K562 (cell line): ENCODE results near the gene JPH3. TPM values are rescaled to one million over a fixed set of nuclear protein-coding genes. Genes with fewer than 3 reads are reported as not detected.

Source experiments
- ARID1B ChIP-seq: fragments of 450-650 bp; IDR thresholded peaks from 2 replicates; pipeline ENCODE4 v1.6.1; 2016; ENCODE audit warnings: antibody characterized with exemption, mild to moderate bottlenecking, inconsistent platforms
- BHLHE40 ChIP-seq: IDR thresholded peaks from 2 replicates; pipeline ENCODE4 v1.6.1; 2011; ENCODE audit warnings: low read length, improper control_type of control experiment
- COPS2 ChIP-seq: fragments of 450-650 bp; conservative IDR thresholded peaks from 2 replicates; pipeline ENCODE4 v1.6.1; 2016; ENCODE audit warnings: mild to moderate bottlenecking, moderate library complexity
- CTBP1 ChIP-seq: fragments of 450-650 bp; IDR thresholded peaks from 2 replicates; pipeline ENCODE4 v1.6.1; 2016; ENCODE audit warnings: borderline replicate concordance
- CXXC5 ChIP-seq: fragments of 250-450 bp; sonication (Bioruptor Pico); IDR thresholded peaks from 2 replicates; pipeline ENCODE4 v1.8.0; 2022; ENCODE audit warnings: inconsistent platforms, mild to moderate bottlenecking, moderate library complexity
- ELF2 ChIP-seq: fragments of 250-450 bp; sonication (Bioruptor Pico); IDR thresholded peaks from 2 replicates; pipeline ENCODE4 v1.5.0; 2021; ENCODE audit warnings: mild to moderate bottlenecking
- ERF ChIP-seq: fragments of 450-650 bp; formaldehyde crosslinking; IDR thresholded peaks from 2 replicates; pipeline ENCODE4 v1.4.0; 2020; ENCODE audit warnings: mild to moderate bottlenecking, mixed read lengths
- FOXA3 ChIP-seq, 2 experiments: fragments of 450-650 bp in 1 of 2; sonication (generic) in 1 of 2; formaldehyde crosslinking; IDR thresholded peaks in 1 of 2; conservative IDR thresholded peaks in 1 of 2; 2 replicates each; pipeline versions ENCODE4 v1.4.0 to v1.8.0; 2020 to 2022; ENCODE audit warnings: mild to moderate bottlenecking in 2 of 2, missing genetic modification reagents in 1 of 2
- FOXJ2 ChIP-seq: fragments of 200-800 bp; sonication (Bioruptor generic); IDR thresholded peaks from 2 replicates; pipeline ENCODE4 v1.6.1; 2016; ENCODE audit warnings: missing genetic modification characterization, missing compliant biosample characterization
- HDAC8 ChIP-seq: fragments of 450-650 bp; IDR thresholded peaks from 2 replicates; pipeline ENCODE4 v1.6.1; 2016; ENCODE audit warnings: mild to moderate bottlenecking, missing genetic modification characterization, moderate library complexity, missing compliant biosample characterization
- MAFK ChIP-seq: IDR thresholded peaks from 2 replicates; pipeline ENCODE4 v1.6.1; 2011; ENCODE audit warnings: low read length, improper control_type of control experiment
- PHF21A ChIP-seq: fragments of 450-650 bp; IDR thresholded peaks from 2 replicates; pipeline ENCODE4 v1.6.1; 2017; ENCODE audit warnings: low read depth, borderline replicate concordance
- POLR2A ChIP-seq: fragments of 450-650 bp; conservative IDR thresholded peaks from 2 replicates; pipeline ENCODE4 v1.6.1; 2016
- SAFB2 ChIP-seq: fragments of 200-400 bp; formaldehyde crosslinking; IDR thresholded peaks from 2 replicates; pipeline ENCODE4 v1.6.1; 2018; ENCODE audit warnings: borderline replicate concordance, low read length, low read depth, moderate library complexity; ENCODE audit not compliant: severe bottlenecking
- SMC3 ChIP-seq: conservative IDR thresholded peaks from 2 replicates; pipeline ENCODE4 v1.6.1; 2011; ENCODE audit warnings: low read depth, low read length, improper control_type of control experiment; ENCODE audit not compliant: insufficient read depth
- SNIP1 ChIP-seq: fragments of 450-650 bp; IDR thresholded peaks from 2 replicates; pipeline ENCODE4 v1.7.1; 2017; ENCODE audit warnings: low read depth, mild to moderate bottlenecking
- SOX6 ChIP-seq: fragments of 450-650 bp; IDR thresholded peaks from 2 replicates; pipeline ENCODE4 v1.6.1; 2014; ENCODE audit warnings: mild to moderate bottlenecking
- STAT5A ChIP-seq: IDR thresholded peaks from 2 replicates; pipeline ENCODE4 v1.6.1; 2012; ENCODE audit warnings: low read length, inconsistent platforms, borderline replicate concordance
- ZBED1 ChIP-seq: IDR thresholded peaks from 2 replicates; pipeline ENCODE4 v1.6.1; 2014
- ZEB2 ChIP-seq: fragments of 450-650 bp; IDR thresholded peaks from 2 replicates; pipeline ENCODE4 v1.6.1; 2016
- ZKSCAN3 ChIP-seq: fragments of 250-450 bp; sonication (Bioruptor Pico); IDR thresholded peaks from 2 replicates; pipeline ENCODE4 v1.4.0; 2020
- ZNF586 ChIP-seq: fragments of 450-650 bp; formaldehyde crosslinking; conservative IDR thresholded peaks from 2 replicates; pipeline ENCODE4 v1.4.0; 2020; ENCODE audit warnings: mild to moderate bottlenecking, moderate library complexity
- ZNF668 ChIP-seq: fragments of 250-450 bp; sonication (Bioruptor Pico); IDR thresholded peaks from 2 replicates; pipeline ENCODE4 v1.8.0; 2022; ENCODE audit warnings: mild to moderate bottlenecking, inconsistent platforms
- ZNF780A ChIP-seq: fragments of 250-450 bp; sonication (Bioruptor Pico); IDR thresholded peaks from 2 replicates; pipeline ENCODE4 v1.5.0; 2021; ENCODE audit warnings: mild to moderate bottlenecking
- polyA plus RNA-seq, 8 experiments: library from polyadenylated mRNA; depleted of rRNA in 4 of 8; stranded (reverse) in 5 of 8; unstranded in 3 of 8; fragments of >200 nt; fragmentation: Nextera tagmentation in 2 of 8; fragmentation: Illumina TruSeq in 1 of 8; extraction: Ambion mirVana in 2 of 8; extraction: Trizol in 1 of 8; gene quantifications; 2 replicates each; pipeline versions ENCODE4 v1.2.1 to v1.2.3, GENCODE V29; 2011 to 2014; ENCODE audit warnings: inconsistent platforms in 1 of 8, missing spikeins in 1 of 8
- total RNA-seq, 7 experiments: library from RNA; depleted of rRNA in 6 of 7; stranded (reverse); fragments of >200 nt in 6 of 7; fragmentation: Illumina TruSeq in 2 of 7; extraction: Trizol in 2 of 7; gene quantifications; 2 replicates each; pipeline versions ENCODE4 v1.2.1 to v1.2.3, GENCODE V29; 2011 to 2021; ENCODE audit warnings: low replicate concordance in 1 of 7
- TF ChIP-seq, protein P1 (sequence below), 2 experiments: IDR thresholded peaks; 2 replicates each; pipeline ENCODE4 v1.6.1; 2011; ENCODE audit warnings: borderline replicate concordance in 1 of 2, control low read depth in 1 of 2, low read depth in 1 of 2, low read length in 1 of 2, mild to moderate bottlenecking in 1 of 2, mixed read lengths in 1 of 2, moderate library complexity in 1 of 2; ENCODE audit not compliant: insufficient read depth in 1 of 2, insufficient read length in 1 of 2, poor library complexity in 1 of 2, severe bottlenecking in 1 of 2; ENCODE audit errors: extremely low read depth in 1 of 2
- TF ChIP-seq, protein P2 (sequence below): sonication (generic); formaldehyde crosslinking; IDR thresholded peaks from 2 replicates; pipeline ENCODE4 v1.5.0; 2020; ENCODE audit warnings: missing genetic modification reagents
- TF ChIP-seq, protein P3 (sequence below): fragments of 450-650 bp; IDR thresholded peaks from 2 replicates; pipeline ENCODE4 v1.6.1; 2016; ENCODE audit warnings: antibody characterized with exemption

JPH3 gene
- total and polyA plus RNA-seq, 9 of the 15 experiments (the other 6 are each of a cell fraction or from before 2014, with no cell fraction given), result 0.01 TPM; not detected in 8

DNA sequence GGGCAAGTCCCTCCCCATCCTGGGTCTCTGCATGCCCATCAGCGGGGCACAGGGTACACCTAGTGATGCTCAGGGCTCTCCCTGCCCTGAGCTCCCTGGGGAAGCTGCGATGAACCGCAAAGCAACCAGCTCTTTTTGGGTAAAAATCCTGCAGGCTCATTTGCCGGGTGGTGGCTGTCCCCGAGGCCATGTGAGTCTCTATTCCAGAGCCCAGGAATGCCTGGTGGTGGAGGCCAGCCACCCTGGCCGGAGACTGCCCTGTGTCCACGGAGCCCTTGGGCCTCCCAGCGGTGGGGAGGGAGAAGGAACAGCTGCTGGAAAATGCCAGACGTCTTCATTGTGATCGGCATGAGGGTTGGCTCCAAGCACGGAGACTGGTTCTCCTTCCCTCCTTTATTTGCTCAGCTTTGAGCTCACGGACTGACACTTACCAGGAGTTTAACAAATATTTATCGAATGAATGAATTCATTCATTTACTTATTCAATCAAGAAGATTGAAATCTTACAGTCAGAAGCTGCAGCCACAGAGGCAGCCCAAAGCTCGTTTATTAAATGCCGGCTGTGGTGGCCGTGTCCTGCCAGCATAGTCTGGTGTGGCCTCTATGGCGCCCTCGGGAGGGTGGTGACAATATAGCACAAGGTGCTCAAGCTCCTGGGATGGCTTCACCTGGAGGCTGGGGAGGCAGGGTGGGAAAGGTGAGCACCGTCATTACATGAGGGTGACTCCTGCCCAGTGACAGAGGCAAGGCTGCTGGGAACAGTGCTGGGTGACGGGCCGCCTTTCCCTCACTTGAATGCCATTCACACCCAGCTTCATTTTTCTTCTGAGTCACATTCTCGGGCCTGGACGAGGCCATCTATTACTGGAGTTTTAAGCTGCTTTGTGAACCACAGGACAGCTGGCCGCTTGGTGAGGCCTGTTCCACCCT lies 31.1 kb upstream of the JPH3 start (continued):
- TF ChIP-seq PHF21A (no peak), SMC3 (0 out of 2 replicates have a peak, but pooled peaks have one; percentile 7), ERF (no peak), ZNF780A (no peak), ZNF586 (CRISPR knock-in tag) (no peak), FOXA3 (CRISPR knock-in tag; conservative IDR thresholded peaks at IDR 0.05 in 1 of 2, IDR thresholded peaks at IDR 0.05 in 1 of 2) (no peak), FOXJ2 (no peak), HDAC8 (tag) (no peak), ZKSCAN3 (no peak), POLR2A (no peak), ARID1B (no peak), CXXC5 (CRISPR knock-in tag) (no peak), SNIP1 (no peak), BHLHE40 (no peak), CTBP1 (0 out of 2 replicates have a peak, but pooled peaks have one; percentile 23), SOX6 (no peak), ZBED1 (no peak), COPS2 (no peak), ELF2 (CRISPR knock-in tag) (no peak), ZEB2 (0 out of 2 replicates have a peak, but pooled peaks have one; percentile 19), MAFK (no peak), STAT5A (no peak), SAFB2 (no peak), ZNF668 (no peak)
- TF ChIP-seq, protein P1, sequence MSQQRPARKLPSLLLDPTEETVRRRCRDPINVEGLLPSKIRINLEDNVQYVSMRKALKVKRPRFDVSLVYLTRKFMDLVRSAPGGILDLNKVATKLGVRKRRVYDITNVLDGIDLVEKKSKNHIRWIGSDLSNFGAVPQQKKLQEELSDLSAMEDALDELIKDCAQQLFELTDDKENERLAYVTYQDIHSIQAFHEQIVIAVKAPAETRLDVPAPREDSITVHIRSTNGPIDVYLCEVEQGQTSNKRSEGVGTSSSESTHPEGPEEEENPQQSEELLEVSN (IDR thresholded peaks at IDR 0.05; ENCODE audit: borderline replicate concordance in 1 of 2, extremely low read depth in 1 of 2, insufficient read depth in 1 of 2, insufficient read length in 1 of 2, low read depth in 1 of 2, low read length in 1 of 2, poor library complexity in 1 of 2, severe bottlenecking in 1 of 2), result peak in 1 of 2 experiments; percentile 29
- TF ChIP-seq, protein P2, sequence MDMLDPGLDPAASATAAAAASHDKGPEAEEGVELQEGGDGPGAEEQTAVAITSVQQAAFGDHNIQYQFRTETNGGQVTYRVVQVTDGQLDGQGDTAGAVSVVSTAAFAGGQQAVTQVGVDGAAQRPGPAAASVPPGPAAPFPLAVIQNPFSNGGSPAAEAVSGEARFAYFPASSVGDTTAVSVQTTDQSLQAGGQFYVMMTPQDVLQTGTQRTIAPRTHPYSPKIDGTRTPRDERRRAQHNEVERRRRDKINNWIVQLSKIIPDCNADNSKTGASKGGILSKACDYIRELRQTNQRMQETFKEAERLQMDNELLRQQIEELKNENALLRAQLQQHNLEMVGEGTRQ (CRISPR knock-in tag), result no peak
- TF ChIP-seq, protein P3, sequence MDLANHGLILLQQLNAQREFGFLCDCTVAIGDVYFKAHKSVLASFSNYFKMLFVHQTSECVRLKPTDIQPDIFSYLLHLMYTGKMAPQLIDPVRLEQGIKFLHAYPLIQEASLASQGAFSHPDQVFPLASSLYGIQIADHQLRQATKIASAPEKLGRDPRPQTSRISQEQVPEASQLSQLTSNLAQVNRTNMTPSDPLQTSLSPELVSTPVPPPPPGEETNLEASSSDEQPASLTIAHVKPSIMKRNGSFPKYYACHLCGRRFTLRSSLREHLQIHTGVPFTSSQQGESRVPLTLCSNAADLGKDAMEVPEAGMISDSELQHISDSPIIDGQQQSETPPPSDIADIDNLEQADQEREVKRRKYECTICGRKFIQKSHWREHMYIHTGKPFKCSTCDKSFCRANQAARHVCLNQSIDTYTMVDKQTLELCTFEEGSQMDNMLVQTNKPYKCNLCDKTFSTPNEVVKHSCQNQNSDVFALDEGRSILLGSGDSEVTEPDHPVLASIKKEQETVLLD, result no peak
